KMS-11 (cell line): ENCODE data around the gene PNRC1.

Source experiments
- H2AFZ ChIP-seq: fragments of 200-600 bp; sonication (generic); 2 replicates; pipeline ENCODE4 v1.6.1; 2016; ENCODE audit warnings: antibody characterized with exemption, mixed run types, low read depth
- H3K27ac ChIP-seq: fragments of 200-600 bp; sonication (generic); 2 replicates; pipeline ENCODE4 v1.6.1; 2016; ENCODE audit warnings: mild to moderate bottlenecking, mixed run types
- H3K27me3 ChIP-seq: fragments of 200-600 bp; sonication (generic); 2 replicates; pipeline ENCODE4 v1.6.1; 2017; ENCODE audit warnings: mild to moderate bottlenecking, low read depth, mixed run types, moderate library complexity; ENCODE audit not compliant: insufficient read depth
- H3K36me3 ChIP-seq: fragments of 200-600 bp; sonication (generic); 2 replicates; pipeline ENCODE4 v1.6.1; 2017; ENCODE audit warnings: mild to moderate bottlenecking, mixed run types; ENCODE audit not compliant: insufficient read depth
- H3K4me1 ChIP-seq: fragments of 200-600 bp; sonication (generic); 2 replicates; pipeline ENCODE4 v1.6.1; 2016; ENCODE audit warnings: mild to moderate bottlenecking, low read depth, mixed run types; ENCODE audit not compliant: poor library complexity, severe bottlenecking
- H3K4me2 ChIP-seq: fragments of 200-600 bp; sonication (generic); 2 replicates; pipeline ENCODE4 v1.7.0; 2016; ENCODE audit warnings: mild to moderate bottlenecking, mixed run types
- H3K4me3 ChIP-seq: fragments of 200-600 bp; sonication (generic); IDR thresholded peaks from 2 replicates; pipeline ENCODE4 v1.6.1; 2017; ENCODE audit warnings: low read depth, low read length, mixed read lengths; ENCODE audit not compliant: insufficient read depth
- H3K79me2 ChIP-seq: fragments of 200-600 bp; sonication (generic); 2 replicates; pipeline ENCODE4 v1.6.1; 2016; ENCODE audit warnings: low read depth, mixed run types; ENCODE audit not compliant: insufficient read depth
- H3K9ac ChIP-seq: fragments of 200-600 bp; sonication (generic); 2 replicates; pipeline ENCODE4 v1.6.1; 2016; ENCODE audit warnings: mild to moderate bottlenecking, mixed run types
- H4K20me1 ChIP-seq: fragments of 200-600 bp; sonication (generic); 2 replicates; pipeline ENCODE4 v1.6.1; 2016; ENCODE audit warnings: mild to moderate bottlenecking, mixed run types; ENCODE audit not compliant: insufficient read depth
- TF ChIP-seq, protein P1 (sequence below): fragments of 200-600 bp; sonication (generic); conservative IDR thresholded peaks from 2 replicates; pipeline ENCODE4 v1.6.1; 2017; ENCODE audit warnings: low read depth, mild to moderate bottlenecking, antibody characterized with exemption, low read length, moderate library complexity, mixed read lengths

Gene PNRC1

DNA sequence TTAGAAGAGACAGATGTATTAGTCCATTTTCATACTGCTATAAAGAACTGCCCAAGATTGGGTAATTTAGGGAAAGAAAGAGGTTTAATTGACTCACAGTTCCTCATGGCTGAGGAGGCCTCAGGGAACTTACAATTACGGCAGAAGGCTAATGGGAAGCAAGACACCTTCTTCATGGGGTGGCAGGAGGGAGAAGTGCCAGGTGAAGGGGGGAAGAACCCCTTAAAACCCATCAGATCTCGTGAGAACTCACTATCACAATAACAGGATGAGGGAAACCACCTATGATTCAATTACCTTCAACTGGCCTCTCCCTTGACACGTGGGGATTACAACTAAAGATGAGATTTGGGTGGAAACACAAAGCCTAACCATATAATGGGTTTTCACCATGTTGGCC lies 28.9 kb upstream of the PNRC1 start:
- H3K36me3 ChIP-seq = no peaks in the 10 kb centered on the region
- H3K79me2 ChIP-seq = no peaks in the 10 kb centered on the region
- no peak overlapping the region for H3K9ac ChIP-seq
- no peak overlapping the region for H3K4me2 ChIP-seq
- H4K20me1 ChIP-seq = no peaks in the 10 kb centered on the region
- H3K27ac ChIP-seq = no peak overlapping the region
- TF ChIP-seq, protein P1, sequence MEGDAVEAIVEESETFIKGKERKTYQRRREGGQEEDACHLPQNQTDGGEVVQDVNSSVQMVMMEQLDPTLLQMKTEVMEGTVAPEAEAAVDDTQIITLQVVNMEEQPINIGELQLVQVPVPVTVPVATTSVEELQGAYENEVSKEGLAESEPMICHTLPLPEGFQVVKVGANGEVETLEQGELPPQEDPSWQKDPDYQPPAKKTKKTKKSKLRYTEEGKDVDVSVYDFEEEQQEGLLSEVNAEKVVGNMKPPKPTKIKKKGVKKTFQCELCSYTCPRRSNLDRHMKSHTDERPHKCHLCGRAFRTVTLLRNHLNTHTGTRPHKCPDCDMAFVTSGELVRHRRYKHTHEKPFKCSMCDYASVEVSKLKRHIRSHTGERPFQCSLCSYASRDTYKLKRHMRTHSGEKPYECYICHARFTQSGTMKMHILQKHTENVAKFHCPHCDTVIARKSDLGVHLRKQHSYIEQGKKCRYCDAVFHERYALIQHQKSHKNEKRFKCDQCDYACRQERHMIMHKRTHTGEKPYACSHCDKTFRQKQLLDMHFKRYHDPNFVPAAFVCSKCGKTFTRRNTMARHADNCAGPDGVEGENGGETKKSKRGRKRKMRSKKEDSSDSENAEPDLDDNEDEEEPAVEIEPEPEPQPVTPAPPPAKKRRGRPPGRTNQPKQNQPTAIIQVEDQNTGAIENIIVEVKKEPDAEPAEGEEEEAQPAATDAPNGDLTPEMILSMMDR = no peak
- H2AFZ ChIP-seq = no peak overlapping the region
- no peak overlapping the region for H3K4me3 ChIP-seq
- no peaks in the 10 kb centered on the region for H3K27me3 ChIP-seq
- H3K4me1 ChIP-seq = no peaks in the 10 kb centered on the region

DNA sequence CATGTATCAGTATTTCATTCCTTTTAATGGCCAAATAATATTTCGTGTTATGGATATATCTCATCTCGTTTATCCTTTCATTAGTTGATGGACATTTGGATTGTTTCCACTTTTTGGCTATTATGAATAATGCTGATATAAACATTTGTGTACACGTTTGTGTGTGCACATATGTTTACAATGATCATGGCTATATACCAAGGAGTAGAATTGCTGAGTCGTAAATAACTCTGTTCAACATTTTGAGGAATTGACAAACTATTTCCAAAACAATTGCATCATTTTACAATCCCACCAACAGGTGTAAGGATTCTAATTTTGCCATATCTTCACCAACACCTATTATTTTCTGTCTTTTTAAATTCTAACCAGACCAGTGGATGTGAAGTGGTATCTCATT lies 26.3 kb upstream of the PNRC1 start:
- TF ChIP-seq, protein P1 = no peak
- no peak overlapping the region for H3K4me3 ChIP-seq
- H3K27ac ChIP-seq = no peak overlapping the region
- no peak overlapping the region for H2AFZ ChIP-seq
- H3K27me3 ChIP-seq = no peaks in the 10 kb centered on the region
- no peak overlapping the region for H3K9ac ChIP-seq
- no peaks in the 10 kb centered on the region for H3K36me3 ChIP-seq
- H4K20me1 ChIP-seq = no peaks in the 10 kb centered on the region
- H3K4me1 ChIP-seq = no peaks in the 10 kb centered on the region
- H3K4me2 ChIP-seq = no peak overlapping the region
- H3K79me2 ChIP-seq = no peaks in the 10 kb centered on the region

DNA sequence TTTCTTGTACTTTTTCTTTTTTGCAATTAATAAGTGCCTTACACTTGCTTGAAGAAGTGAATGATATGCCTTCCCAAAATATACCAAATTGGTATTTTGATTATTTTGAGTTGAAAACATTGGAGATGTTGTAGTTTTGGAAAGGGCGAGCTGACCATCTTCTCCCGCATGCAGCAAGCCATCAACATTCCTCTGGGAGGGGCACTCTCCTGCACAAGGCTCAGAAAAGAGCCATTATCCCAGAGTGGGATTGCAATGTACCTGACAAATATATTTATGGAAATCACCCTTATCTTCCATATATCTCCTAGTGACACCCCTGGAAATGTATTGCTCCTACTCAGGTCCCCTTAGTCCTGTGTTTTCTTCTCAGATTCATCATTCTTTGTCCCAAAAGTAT lies 22.8 kb upstream of the PNRC1 start:
- Histone ChIP-seq H3K79me2 (no peaks in the 10 kb centered on the region), H3K27ac (no peak overlapping the region), H2AFZ (no peak overlapping the region), H4K20me1 (no peaks in the 10 kb centered on the region), H3K4me1 (no peaks in the 10 kb centered on the region), H3K27me3 (no peaks in the 10 kb centered on the region), H3K36me3 (no peaks in the 10 kb centered on the region), H3K4me3 (no peak overlapping the region), H3K9ac (no peak overlapping the region), H3K4me2 (no peak overlapping the region)
- TF ChIP-seq, protein P1 = no peak

DNA sequence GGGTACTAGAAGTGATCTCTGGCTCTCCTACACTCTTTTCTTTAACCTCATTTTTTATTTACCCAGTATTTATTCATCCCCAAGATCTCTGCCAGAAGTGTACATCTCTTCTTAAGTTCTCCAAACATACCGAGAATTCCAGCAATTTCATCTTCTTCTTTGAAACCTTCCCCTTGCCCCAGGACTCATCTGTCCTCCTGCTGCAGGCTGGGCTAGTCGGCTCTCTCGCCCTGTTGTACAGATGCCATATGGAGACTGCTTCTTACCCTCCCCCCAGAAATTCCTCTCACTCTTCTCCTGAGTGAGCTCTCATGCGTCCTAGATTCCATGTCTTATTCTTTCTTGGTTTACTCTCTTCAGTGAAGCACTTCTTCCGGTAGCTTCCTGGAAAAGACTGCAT lies 21.9 kb upstream of the PNRC1 start:
- Histone ChIP-seq H3K36me3 (no peaks in the 10 kb centered on the region), H3K4me2 (no peak overlapping the region), H3K4me3 (no peak overlapping the region), H2AFZ (no peak overlapping the region), H3K27ac (no peak overlapping the region), H3K27me3 (no peaks in the 10 kb centered on the region), H4K20me1 (no peaks in the 10 kb centered on the region), H3K79me2 (no peaks in the 10 kb centered on the region), H3K4me1 (no peaks in the 10 kb centered on the region), H3K9ac (no peak overlapping the region)
- TF ChIP-seq, protein P1 = no peak

DNA sequence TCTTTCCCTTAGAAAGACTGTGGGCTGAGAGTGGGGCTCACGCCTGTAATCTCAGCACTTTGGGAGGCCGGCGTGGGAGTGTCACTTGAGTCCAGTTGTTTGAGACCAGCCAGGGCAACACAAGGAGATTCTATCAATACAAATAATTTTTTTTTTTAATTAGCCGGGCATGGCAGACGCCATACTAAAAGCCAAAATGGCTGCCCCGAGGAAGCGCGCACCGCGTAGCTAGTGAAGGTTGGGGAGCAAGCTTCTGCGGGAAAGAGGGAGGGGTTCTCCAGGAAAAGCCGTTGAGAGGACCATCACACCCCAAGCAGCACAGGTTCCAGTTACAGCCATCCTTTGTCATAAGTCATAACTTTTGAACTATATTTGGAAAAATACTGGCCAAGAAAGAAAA lies 21.3 kb upstream of the PNRC1 start:
- no peaks in the 10 kb centered on the region for H4K20me1 ChIP-seq
- H3K4me1 ChIP-seq = no peaks in the 10 kb centered on the region
- H2AFZ ChIP-seq = no peak overlapping the region
- H3K27ac ChIP-seq = no peak overlapping the region
- no peaks in the 10 kb centered on the region for H3K36me3 ChIP-seq
- H3K9ac ChIP-seq = no peak overlapping the region
- H3K4me3 ChIP-seq = no peak overlapping the region
- TF ChIP-seq, protein P1 = no peak
- H3K4me2 ChIP-seq = no peak overlapping the region
- no peaks in the 10 kb centered on the region for H3K27me3 ChIP-seq
- no peaks in the 10 kb centered on the region for H3K79me2 ChIP-seq
